OCI-LY1 (cell line): Measurements from ENCODE around the gene TNFRSF17.

Experiments
- H2AFZ ChIP-seq: fragments of 200-600 bp; sonication (generic), shearing (Covaris generic); 2 replicates; pipeline ENCODE4 v1.6.0; 2014; ENCODE audit warnings: antibody characterized with exemption, mild to moderate bottlenecking, low read length
- H3F3A ChIP-seq: fragments of 200-600 bp; sonication (generic), shearing (Covaris generic); 2 replicates; pipeline ENCODE4 v1.6.0; 2014; ENCODE audit warnings: mild to moderate bottlenecking, antibody characterized with exemption, low read length, moderate library complexity; ENCODE audit not compliant: insufficient read depth
- H3K27ac ChIP-seq: fragments of 200-600 bp; sonication (generic); 2 replicates; pipeline ENCODE4 v1.5.1; 2014; ENCODE audit warnings: low read length, mixed run types, mild to moderate bottlenecking, low read depth; ENCODE audit not compliant: poor library complexity, severe bottlenecking
- H3K27me3 ChIP-seq: fragments of 200-600 bp; sonication (generic); 2 replicates; pipeline ENCODE4 v1.6.0; 2014; ENCODE audit warnings: antibody characterized with exemption, mild to moderate bottlenecking, low read length, moderate library complexity; ENCODE audit not compliant: insufficient read depth
- H3K36me3 ChIP-seq: fragments of 200-600 bp; sonication (generic); 2 replicates; pipeline ENCODE4 v1.6.1; 2014; ENCODE audit warnings: mild to moderate bottlenecking, antibody characterized with exemption, low read length, moderate library complexity, mixed read lengths; ENCODE audit not compliant: insufficient read depth
- H3K4me1 ChIP-seq: fragments of 200-600 bp; sonication (generic); 2 replicates; pipeline ENCODE4 v1.5.1; 2014; ENCODE audit warnings: mild to moderate bottlenecking, low read length, moderate library complexity; ENCODE audit not compliant: insufficient read depth, severe bottlenecking
- H3K4me2 ChIP-seq: fragments of 200-600 bp; sonication (generic), shearing (Covaris generic); 2 replicates; pipeline ENCODE4 v1.6.1; 2014; ENCODE audit warnings: low read length
- H3K4me3 ChIP-seq: fragments of 200-600 bp; sonication (generic); 2 replicates; pipeline ENCODE4 v1.5.1; 2014; ENCODE audit warnings: low read length, low read depth, mild to moderate bottlenecking, mixed read lengths; ENCODE audit not compliant: poor library complexity, severe bottlenecking
- H3K79me2 ChIP-seq: fragments of 200-600 bp; shearing (Covaris generic); 2 replicates; pipeline ENCODE4 v1.6.1; 2016; ENCODE audit warnings: mixed run types, low read length, mixed read lengths; ENCODE audit not compliant: insufficient read depth
- H3K9ac ChIP-seq: fragments of 200-600 bp; sonication (generic), shearing (Covaris generic); 2 replicates; pipeline ENCODE4 v1.6.1; 2014; ENCODE audit warnings: mild to moderate bottlenecking, low read length, mixed read lengths
- H3K9me2 ChIP-seq: fragments of 200-600 bp; sonication (generic), shearing (Covaris generic); 2 replicates; pipeline ENCODE4 v1.6.1; 2014; ENCODE audit warnings: low read depth, mild to moderate bottlenecking, low read length, mixed read lengths
- H3K9me3 ChIP-seq: fragments of 200-600 bp; shearing (Covaris generic); 2 replicates; pipeline ENCODE4 v1.6.1; 2014; ENCODE audit warnings: low read length, mixed read lengths
- H4K20me1 ChIP-seq: fragments of 200-600 bp; sonication (generic), shearing (Covaris generic); 2 replicates; pipeline ENCODE4 v1.6.0; 2016; ENCODE audit warnings: mild to moderate bottlenecking, low read length; ENCODE audit not compliant: insufficient read depth
- CTCF ChIP-seq: fragments of 200-600 bp; sonication (generic), shearing (Covaris generic); IDR thresholded peaks from 2 replicates; pipeline ENCODE4 v1.5.1; 2017; ENCODE audit warnings: mild to moderate bottlenecking, antibody characterized with exemption, low read length, moderate library complexity, mixed read lengths
- EZH2 ChIP-seq: fragments of 200-600 bp; sonication (generic), shearing (Covaris generic); IDR thresholded peaks from 2 replicates; pipeline ENCODE4 v1.8.0; 2017; ENCODE audit warnings: borderline replicate concordance, mixed run types, mild to moderate bottlenecking, antibody characterized with exemption, low read length, moderate library complexity, mixed read lengths

Gene TNFRSF17

GRCh38 chr16:11963706-11964105 is 1.3 kb upstream of the TNFRSF17 start:
- Histone ChIP-seq H3F3A (0 out of 2 replicates have a peak, but pooled peaks cover 6% of the 10 kb centered on the region), H3K4me2 (peak overlapping the region; percentile 73), H4K20me1 (no peaks in the 10 kb centered on the region), H3K9ac (peak overlapping the region; percentile 70), H2AFZ (no peak overlapping the region), H3K4me1 (peaks cover 71% of the 10 kb centered on the region), H3K27me3 (no peaks in the 10 kb centered on the region), H3K9me3 (no peaks in the 10 kb centered on the region), H3K4me3 (peak overlapping the region; percentile 12), H3K79me2 (no peaks in the 10 kb centered on the region; the same call in 1 of the 2 replicates), H3K36me3 (no peaks in the 10 kb centered on the region), H3K9me2 (no peaks in the 10 kb centered on the region), H3K27ac (peak overlapping the region; percentile 93)
- TF ChIP-seq CTCF (no peak), EZH2 (no peak)

GRCh38 chr16:11966173-11966572 is 1.2 kb downstream of the TNFRSF17 start:
- Histone ChIP-seq H3K9me3 (no peaks in the 10 kb centered on the region), H4K20me1 (no peaks in the 10 kb centered on the region), H3K9me2 (no peaks in the 10 kb centered on the region), H3K4me1 (peaks cover 68% of the 10 kb centered on the region), H3K4me3 (peak overlapping the region; percentile 62), H3K27me3 (no peaks in the 10 kb centered on the region), H2AFZ (no peak overlapping the region), H3K79me2 (no peaks in the 10 kb centered on the region; the same call in 1 of the 2 replicates), H3K27ac (peak overlapping the region; percentile 93), H3K4me2 (peak overlapping the region; percentile 73), H3K9ac (peak overlapping the region; percentile 70), H3F3A (0 out of 2 replicates have a peak, but pooled peaks cover 6% of the 10 kb centered on the region), H3K36me3 (peaks cover 12% of the 10 kb centered on the region; the same call in 1 of the 2 replicates)
- TF ChIP-seq CTCF (no peak), EZH2 (no peak)

GRCh38 chr16:11967195-11967911 is 2.3 kb downstream of the TNFRSF17 start:
- Histone ChIP-seq H2AFZ (no peak overlapping the region), H4K20me1 (no peaks in the 10 kb centered on the region), H3K4me2 (peak overlapping the region; percentile 75), H3K9me2 (no peaks in the 10 kb centered on the region), H3K36me3 (peaks cover 12% of the 10 kb centered on the region; the same call in 1 of the 2 replicates), H3K9ac (peak overlapping the region; percentile 63), H3K4me3 (peak overlapping the region; percentile 62), H3K27me3 (no peaks in the 10 kb centered on the region), H3K9me3 (no peaks in the 10 kb centered on the region), H3K4me1 (peaks cover 68% of the 10 kb centered on the region), H3F3A (0 out of 2 replicates have a peak, but pooled peaks cover 6% of the 10 kb centered on the region), H3K27ac (peak overlapping the region; percentile 93), H3K79me2 (no peaks in the 10 kb centered on the region; the same call in 1 of the 2 replicates)
- TF ChIP-seq CTCF: no peak
- no peak for TF ChIP-seq EZH2
